ENCODE results near the gene FBRSL1.

FBRSL1 gene

GRCh38 chr12:132500856-132501180, 10.9 kb downstream of the FBRSL1 start:
- ATAC-seq = no peak
- TF ChIP-seq ESRRG (CRISPR knock-in tag; IDR thresholded peaks at IDR 0.05) = no peak
- no peak for TF ChIP-seq TCF4 (CRISPR knock-in tag; IDR thresholded peaks at IDR 0.05; ENCODE audit: borderline replicate concordance)
- no peak for TF ChIP-seq ZC3H10 (CRISPR knock-in tag; IDR thresholded peaks at IDR 0.05)
- TF ChIP-seq ZFP30 (CRISPR knock-in tag; IDR thresholded peaks at IDR 0.05) = no peak
- TF ChIP-seq RARB (CRISPR knock-in tag; IDR thresholded peaks at IDR 0.05) = no peak
- no peak for TF ChIP-seq ZFP3 (CRISPR knock-in tag; IDR thresholded peaks at IDR 0.05)
- TF ChIP-seq CSDC2 (CRISPR knock-in tag; IDR thresholded peaks at IDR 0.05) = no peak
- TF ChIP-seq TOX (CRISPR knock-in tag; IDR thresholded peaks at IDR 0.05; ENCODE audit: borderline replicate concordance) = no peak
- TF ChIP-seq OSR1 (CRISPR knock-in tag; IDR thresholded peaks at IDR 0.05) = no peak
- TF ChIP-seq PATZ1 (CRISPR knock-in tag; IDR thresholded peaks at IDR 0.05; ENCODE audit: borderline replicate concordance) = no peak
- TF ChIP-seq, protein P1, sequence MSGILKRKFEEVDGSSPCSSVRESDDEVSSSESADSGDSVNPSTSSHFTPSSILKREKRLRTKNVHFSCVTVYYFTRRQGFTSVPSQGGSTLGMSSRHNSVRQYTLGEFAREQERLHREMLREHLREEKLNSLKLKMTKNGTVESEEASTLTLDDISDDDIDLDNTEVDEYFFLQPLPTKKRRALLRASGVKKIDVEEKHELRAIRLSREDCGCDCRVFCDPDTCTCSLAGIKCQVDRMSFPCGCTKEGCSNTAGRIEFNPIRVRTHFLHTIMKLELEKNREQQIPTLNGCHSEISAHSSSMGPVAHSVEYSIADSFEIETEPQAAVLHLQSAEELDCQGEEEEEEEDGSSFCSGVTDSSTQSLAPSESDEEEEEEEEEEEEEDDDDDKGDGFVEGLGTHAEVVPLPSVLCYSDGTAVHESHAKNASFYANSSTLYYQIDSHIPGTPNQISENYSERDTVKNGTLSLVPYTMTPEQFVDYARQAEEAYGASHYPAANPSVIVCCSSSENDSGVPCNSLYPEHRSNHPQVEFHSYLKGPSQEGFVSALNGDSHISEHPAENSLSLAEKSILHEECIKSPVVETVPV (CRISPR knock-in tag; IDR thresholded peaks at IDR 0.05) = no peak

DNA sequence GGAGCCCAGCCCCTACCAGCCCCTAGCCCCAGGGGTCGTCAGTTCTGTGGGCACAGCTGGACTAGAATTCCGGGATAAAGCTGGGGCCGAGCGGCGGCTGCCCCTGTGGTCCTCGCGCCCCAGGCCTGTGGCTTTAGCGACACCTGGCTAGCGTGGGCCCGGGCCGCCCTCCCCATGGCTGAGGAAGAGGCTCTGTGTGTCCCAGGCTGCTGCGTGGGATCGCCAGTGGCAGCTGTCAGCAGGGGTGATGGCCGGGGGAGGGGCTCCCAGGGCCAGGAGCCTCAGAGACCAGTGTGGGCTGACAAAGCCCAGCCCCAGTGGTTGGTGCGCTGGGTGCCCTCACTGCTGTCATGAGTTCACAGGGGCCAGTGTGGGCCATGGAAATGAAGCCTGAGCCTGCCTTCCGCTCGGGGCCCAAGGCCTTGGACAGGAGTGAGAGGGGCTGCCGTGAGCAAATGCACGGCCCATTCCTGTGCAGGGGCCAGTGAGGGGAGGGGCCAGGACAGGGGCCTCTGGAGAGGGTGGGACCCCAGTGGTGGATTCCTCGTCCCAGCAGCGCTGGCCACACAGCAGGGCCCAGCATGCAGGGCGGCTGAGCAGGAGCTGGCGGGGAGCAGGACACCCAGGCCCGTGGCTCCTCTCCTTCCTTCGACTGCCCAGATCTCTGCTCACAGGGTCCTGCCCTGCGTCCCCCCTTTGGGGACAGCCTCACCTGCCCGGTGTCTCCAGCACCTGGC, 11.4 kb downstream of the FBRSL1 start:
- no peak for ATAC-seq
- TF ChIP-seq, protein P2, sequence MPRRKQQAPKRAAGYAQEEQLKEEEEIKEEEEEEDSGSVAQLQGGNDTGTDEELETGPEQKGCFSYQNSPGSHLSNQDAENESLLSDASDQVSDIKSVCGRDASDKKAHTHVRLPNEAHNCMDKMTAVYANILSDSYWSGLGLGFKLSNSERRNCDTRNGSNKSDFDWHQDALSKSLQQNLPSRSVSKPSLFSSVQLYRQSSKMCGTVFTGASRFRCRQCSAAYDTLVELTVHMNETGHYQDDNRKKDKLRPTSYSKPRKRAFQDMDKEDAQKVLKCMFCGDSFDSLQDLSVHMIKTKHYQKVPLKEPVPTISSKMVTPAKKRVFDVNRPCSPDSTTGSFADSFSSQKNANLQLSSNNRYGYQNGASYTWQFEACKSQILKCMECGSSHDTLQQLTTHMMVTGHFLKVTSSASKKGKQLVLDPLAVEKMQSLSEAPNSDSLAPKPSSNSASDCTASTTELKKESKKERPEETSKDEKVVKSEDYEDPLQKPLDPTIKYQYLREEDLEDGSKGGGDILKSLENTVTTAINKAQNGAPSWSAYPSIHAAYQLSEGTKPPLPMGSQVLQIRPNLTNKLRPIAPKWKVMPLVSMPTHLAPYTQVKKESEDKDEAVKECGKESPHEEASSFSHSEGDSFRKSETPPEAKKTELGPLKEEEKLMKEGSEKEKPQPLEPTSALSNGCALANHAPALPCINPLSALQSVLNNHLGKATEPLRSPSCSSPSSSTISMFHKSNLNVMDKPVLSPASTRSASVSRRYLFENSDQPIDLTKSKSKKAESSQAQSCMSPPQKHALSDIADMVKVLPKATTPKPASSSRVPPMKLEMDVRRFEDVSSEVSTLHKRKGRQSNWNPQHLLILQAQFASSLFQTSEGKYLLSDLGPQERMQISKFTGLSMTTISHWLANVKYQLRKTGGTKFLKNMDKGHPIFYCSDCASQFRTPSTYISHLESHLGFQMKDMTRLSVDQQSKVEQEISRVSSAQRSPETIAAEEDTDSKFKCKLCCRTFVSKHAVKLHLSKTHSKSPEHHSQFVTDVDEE (CRISPR knock-in tag; IDR thresholded peaks at IDR 0.05) = no peak
- no peak for TF ChIP-seq PPARA (CRISPR knock-in tag; IDR thresholded peaks at IDR 0.05; ENCODE audit: borderline replicate concordance)
- no peak for TF ChIP-seq OSR1 (CRISPR knock-in tag; IDR thresholded peaks at IDR 0.05)
- TF ChIP-seq POU6F1 (CRISPR knock-in tag; IDR thresholded peaks at IDR 0.05; ENCODE audit: borderline replicate concordance, low read depth) = no peak
- no peak for TF ChIP-seq ZFP30 (CRISPR knock-in tag; IDR thresholded peaks at IDR 0.05)
- TF ChIP-seq RARB (CRISPR knock-in tag; IDR thresholded peaks at IDR 0.05) = no peak
- TF ChIP-seq, protein P1 (CRISPR knock-in tag; IDR thresholded peaks at IDR 0.05) = no peak
- no peak for TF ChIP-seq ZNF70 (CRISPR knock-in tag; IDR thresholded peaks at IDR 0.05)
- TF ChIP-seq PATZ1 (CRISPR knock-in tag; IDR thresholded peaks at IDR 0.05; ENCODE audit: borderline replicate concordance) = no peak
- TF ChIP-seq GLIS3 (CRISPR knock-in tag; IDR thresholded peaks at IDR 0.05) = no peak
- TF ChIP-seq TCF4 (CRISPR knock-in tag; IDR thresholded peaks at IDR 0.05; ENCODE audit: borderline replicate concordance) = no peak
- no peak for TF ChIP-seq ARNTL (CRISPR knock-in tag; IDR thresholded peaks at IDR 0.05; ENCODE audit: borderline replicate concordance, low read depth)
- no peak for TF ChIP-seq ZNF565 (CRISPR knock-in tag; conservative IDR thresholded peaks at IDR 0.05; ENCODE audit: low read depth)
- no peak for TF ChIP-seq CSDC2 (CRISPR knock-in tag; IDR thresholded peaks at IDR 0.05)
- no peak for TF ChIP-seq ZNF8 (CRISPR knock-in tag; IDR thresholded peaks at IDR 0.05)
